Neural cell (in vitro differentiated cells): ENCODE results near the gene EOMES.

Experiments
- EZH2 ChIP-seq: fragments of 200-600, 300-800 bp; shearing (Covaris generic), sonication (generic); IDR thresholded peaks from 2 replicates; pipeline ENCODE4 v1.6.1; 2014; ENCODE audit warnings: antibody characterized with exemption, low read length, borderline replicate concordance, mild to moderate bottlenecking; ENCODE audit not compliant: insufficient read depth, poor library complexity, severe bottlenecking
- POLR2AphosphoS5 ChIP-seq: IDR thresholded peaks from 2 replicates; pipeline ENCODE4 v1.6.1; 2012
- RAD21 ChIP-seq: fragments of 450-650 bp; conservative IDR thresholded peaks from 2 replicates; pipeline ENCODE4 v1.6.1; 2014; ENCODE audit warnings: antibody characterized with exemption, mild to moderate bottlenecking, moderate library complexity
- SMC3 ChIP-seq: fragments of 450-650 bp; conservative IDR thresholded peaks from 2 replicates; pipeline ENCODE4 v1.6.1; 2014; ENCODE audit warnings: antibody characterized with exemption, mild to moderate bottlenecking, moderate library complexity; ENCODE audit not compliant: poor library complexity
- TAF1 ChIP-seq: IDR thresholded peaks from 2 replicates; pipeline ENCODE4 v1.6.1; 2012; ENCODE audit warnings: low read depth
- TF ChIP-seq, protein P1 (sequence below): fragments of 450-650 bp; IDR thresholded peaks from 2 replicates; pipeline ENCODE4 v1.5.1; 2014; ENCODE audit warnings: antibody characterized with exemption, mild to moderate bottlenecking, moderate library complexity; ENCODE audit not compliant: poor library complexity, severe bottlenecking
- TF ChIP-seq, protein P2 (sequence below): IDR thresholded peaks from 2 replicates; pipeline ENCODE4 v1.6.1; 2012; ENCODE audit warnings: borderline replicate concordance

DNA sequence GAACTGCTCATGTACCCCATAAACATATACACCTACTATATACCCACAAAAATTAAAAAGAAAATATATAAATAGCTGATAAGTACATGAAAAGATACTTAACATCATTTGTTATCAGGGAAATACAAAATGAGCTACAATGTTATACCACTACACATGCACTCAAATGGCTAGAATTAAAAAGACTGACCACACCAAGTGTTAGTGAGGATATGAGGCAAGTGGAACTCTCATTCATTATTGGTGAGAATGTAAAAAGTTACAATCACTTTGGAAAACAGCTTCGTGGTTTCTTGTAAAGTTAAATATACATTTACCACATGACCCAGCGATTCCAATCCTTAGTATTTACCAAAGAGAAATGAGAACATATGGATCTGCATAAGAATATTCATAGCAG lies 26.5 kb downstream of the EOMES start:
- TF ChIP-seq RAD21 (no peak), SMC3 (no peak), EZH2 (no peak), POLR2AphosphoS5 (no peak), TAF1 (no peak)
- TF ChIP-seq, protein P1, sequence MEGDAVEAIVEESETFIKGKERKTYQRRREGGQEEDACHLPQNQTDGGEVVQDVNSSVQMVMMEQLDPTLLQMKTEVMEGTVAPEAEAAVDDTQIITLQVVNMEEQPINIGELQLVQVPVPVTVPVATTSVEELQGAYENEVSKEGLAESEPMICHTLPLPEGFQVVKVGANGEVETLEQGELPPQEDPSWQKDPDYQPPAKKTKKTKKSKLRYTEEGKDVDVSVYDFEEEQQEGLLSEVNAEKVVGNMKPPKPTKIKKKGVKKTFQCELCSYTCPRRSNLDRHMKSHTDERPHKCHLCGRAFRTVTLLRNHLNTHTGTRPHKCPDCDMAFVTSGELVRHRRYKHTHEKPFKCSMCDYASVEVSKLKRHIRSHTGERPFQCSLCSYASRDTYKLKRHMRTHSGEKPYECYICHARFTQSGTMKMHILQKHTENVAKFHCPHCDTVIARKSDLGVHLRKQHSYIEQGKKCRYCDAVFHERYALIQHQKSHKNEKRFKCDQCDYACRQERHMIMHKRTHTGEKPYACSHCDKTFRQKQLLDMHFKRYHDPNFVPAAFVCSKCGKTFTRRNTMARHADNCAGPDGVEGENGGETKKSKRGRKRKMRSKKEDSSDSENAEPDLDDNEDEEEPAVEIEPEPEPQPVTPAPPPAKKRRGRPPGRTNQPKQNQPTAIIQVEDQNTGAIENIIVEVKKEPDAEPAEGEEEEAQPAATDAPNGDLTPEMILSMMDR = no peak
- TF ChIP-seq, protein P2, sequence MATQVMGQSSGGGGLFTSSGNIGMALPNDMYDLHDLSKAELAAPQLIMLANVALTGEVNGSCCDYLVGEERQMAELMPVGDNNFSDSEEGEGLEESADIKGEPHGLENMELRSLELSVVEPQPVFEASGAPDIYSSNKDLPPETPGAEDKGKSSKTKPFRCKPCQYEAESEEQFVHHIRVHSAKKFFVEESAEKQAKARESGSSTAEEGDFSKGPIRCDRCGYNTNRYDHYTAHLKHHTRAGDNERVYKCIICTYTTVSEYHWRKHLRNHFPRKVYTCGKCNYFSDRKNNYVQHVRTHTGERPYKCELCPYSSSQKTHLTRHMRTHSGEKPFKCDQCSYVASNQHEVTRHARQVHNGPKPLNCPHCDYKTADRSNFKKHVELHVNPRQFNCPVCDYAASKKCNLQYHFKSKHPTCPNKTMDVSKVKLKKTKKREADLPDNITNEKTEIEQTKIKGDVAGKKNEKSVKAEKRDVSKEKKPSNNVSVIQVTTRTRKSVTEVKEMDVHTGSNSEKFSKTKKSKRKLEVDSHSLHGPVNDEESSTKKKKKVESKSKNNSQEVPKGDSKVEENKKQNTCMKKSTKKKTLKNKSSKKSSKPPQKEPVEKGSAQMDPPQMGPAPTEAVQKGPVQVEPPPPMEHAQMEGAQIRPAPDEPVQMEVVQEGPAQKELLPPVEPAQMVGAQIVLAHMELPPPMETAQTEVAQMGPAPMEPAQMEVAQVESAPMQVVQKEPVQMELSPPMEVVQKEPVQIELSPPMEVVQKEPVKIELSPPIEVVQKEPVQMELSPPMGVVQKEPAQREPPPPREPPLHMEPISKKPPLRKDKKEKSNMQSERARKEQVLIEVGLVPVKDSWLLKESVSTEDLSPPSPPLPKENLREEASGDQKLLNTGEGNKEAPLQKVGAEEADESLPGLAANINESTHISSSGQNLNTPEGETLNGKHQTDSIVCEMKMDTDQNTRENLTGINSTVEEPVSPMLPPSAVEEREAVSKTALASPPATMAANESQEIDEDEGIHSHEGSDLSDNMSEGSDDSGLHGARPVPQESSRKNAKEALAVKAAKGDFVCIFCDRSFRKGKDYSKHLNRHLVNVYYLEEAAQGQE = no peak
